SK-N-SH treated with all-trans-retinoic acid at 6 μM for 48 hours (cell line): Measurements from ENCODE around the gene SCD5.

Experiments
- ARNTL ChIP-seq: fragments of 450-650 bp; formaldehyde crosslinking; IDR thresholded peaks from 2 replicates; pipeline ENCODE4 v1.5.0; 2020; ENCODE audit warnings: low read depth, mild to moderate bottlenecking, moderate library complexity, borderline replicate concordance
- GLIS3 ChIP-seq: fragments of 250-450 bp; sonication (Bioruptor Pico); IDR thresholded peaks from 2 replicates; pipeline ENCODE4 v1.5.0; 2020; ENCODE audit warnings: mild to moderate bottlenecking, moderate library complexity
- ZFP30 ChIP-seq: fragments of 450-650 bp; formaldehyde crosslinking; IDR thresholded peaks from 2 replicates; pipeline ENCODE4 v1.5.0; 2022; ENCODE audit warnings: mild to moderate bottlenecking, moderate library complexity

- TF ChIP-seq GLIS3 (no peak), ARNTL (CRISPR knock-in tag) (no peak), ZFP30 (CRISPR knock-in tag) (no peak)
These were observed 84.7 kb downstream of the SCD5 start for GRCh38 chr4:82713856-82714255.
